HFF-Myc (cell line): ENCODE results near the gene NRG2.

ENCODE experiments used
- DNase-seq: peaks from one replicate; pipeline ENCODE4 v3.0.0-alpha.2; 2011; ENCODE audit warnings: low read depth; ENCODE audit errors: extremely low read depth
- H3K4me3 ChIP-seq: replicated peaks from 2 replicates; pipeline ENCODE4 v1.5.1; 2011; ENCODE audit warnings: low read depth, mild to moderate bottlenecking, control low read depth, low read length
- CTCF ChIP-seq: IDR thresholded peaks from 2 replicates; pipeline ENCODE4 v1.5.1; 2012; ENCODE audit warnings: mild to moderate bottlenecking, low read depth, low read length, control low read depth; ENCODE audit errors: missing control alignments

NRG2 gene

GRCh38 chr5:140042643-140043507 is at the start of gene NRG2:
Gene NRG2 (minus strand): TSS chr5:140043299.
- no peak for DNase-seq
- TF ChIP-seq CTCF, result peak; percentile 32
- H3K4me3 ChIP-seq, result peak within 1 kb of the TSS; percentile 45

- no peak for DNase-seq
- TF ChIP-seq CTCF, result no peak
- H3K4me3 ChIP-seq, result no peak overlapping the region
Observed at GRCh38 chr5:140090251-140090650, 47.2 kb upstream of the NRG2 start.

DNA sequence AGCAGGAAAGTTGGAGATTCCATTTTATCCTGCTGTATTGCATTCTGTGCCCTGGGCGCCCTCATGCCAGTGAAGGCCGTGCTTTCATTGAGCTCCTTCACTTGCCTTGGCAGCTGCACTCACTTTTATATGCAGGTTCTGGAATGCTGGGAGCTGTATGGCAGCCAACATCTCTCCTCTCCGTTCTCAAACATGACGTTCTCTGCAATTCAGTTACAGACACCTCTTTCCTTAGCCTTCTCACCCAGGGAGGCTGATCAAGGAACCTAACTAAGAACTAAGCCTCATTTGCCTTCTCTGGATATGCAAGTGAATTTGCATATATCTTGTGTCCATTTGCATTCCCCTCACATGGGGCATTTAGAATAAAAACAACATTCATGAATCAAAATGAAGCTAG is 41.4 kb upstream of the NRG2 start:
- no peak for DNase-seq
- TF ChIP-seq CTCF, result no peak
- no peak overlapping the region for H3K4me3 ChIP-seq

- DNase-seq, result no peak
- TF ChIP-seq CTCF, result no peak
- H3K4me3 ChIP-seq, result no peak overlapping the region
Observed at GRCh38 chr5:140083650-140084049, 40.6 kb upstream of the NRG2 start.

- no peak for DNase-seq
- no peak for TF ChIP-seq CTCF
- no peak overlapping the region for H3K4me3 ChIP-seq
Observed at GRCh38 chr5:140083120-140083519, 40.0 kb upstream of the NRG2 start.

DNA sequence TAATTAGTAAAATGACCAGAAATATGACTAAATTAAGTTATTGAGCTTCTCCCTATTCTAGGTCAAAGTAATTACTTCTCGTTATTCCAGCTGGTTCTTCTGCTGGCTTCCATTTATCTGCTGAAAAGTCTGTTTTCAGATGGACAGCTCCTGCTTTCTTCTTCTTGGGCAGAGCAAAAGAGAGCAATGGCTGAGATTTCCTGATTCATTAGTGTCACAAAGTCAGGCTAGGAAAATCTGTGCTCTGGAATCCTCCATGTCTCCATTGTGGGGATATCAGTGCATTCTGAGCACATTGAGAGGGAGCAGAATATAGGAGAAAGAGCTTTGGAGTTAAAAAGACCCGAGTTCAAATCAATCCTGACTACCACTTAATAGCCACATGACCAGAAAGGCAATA is 33.7 kb upstream of the NRG2 start:
- TF ChIP-seq CTCF, result no peak
- H3K4me3 ChIP-seq, result no peak overlapping the region
- no peak for DNase-seq
